Psoas muscle (tissue), 8 donors: ENCODE data around the gene TRIM66. TPM values are rescaled to one million over a fixed set of nuclear protein-coding genes. Genes with fewer than 3 reads are reported as not detected.

ENCODE experiments used
- ATAC-seq, 4 donors: fragments of 200-7000 bp; cut with Tn5 transposase; one replicate each; pipeline ENCODE4 v1.9.1; 2020; ENCODE audit warnings: moderate library complexity in 3 of 4, mild to moderate bottlenecking in 2 of 4
- DNase-seq, 2 donors: peaks; one replicate each; pipeline ENCODE4 v3.0.0-alpha.2; 2020
- H3K27ac ChIP-seq: fragments of 200-600 bp; one replicate; pipeline ENCODE4 v1.8.0; 2022
- H3K27me3 ChIP-seq, 3 donors: fragments of 200-600 bp in 1 of 3; one replicate each; pipeline versions ENCODE4 v1.6.1 to v1.8.0; 2013 to 2022; ENCODE audit warnings: low read length in 2 of 3, mild to moderate bottlenecking in 2 of 3, moderate library complexity in 1 of 3; ENCODE audit not compliant: insufficient read depth in 3 of 3
- H3K36me3 ChIP-seq, 2 donors: fragments of 200-600 bp in 1 of 2; one replicate each; pipeline versions ENCODE4 v1.6.1 to v1.8.0; 2013 to 2022; ENCODE audit warnings: low read depth in 1 of 2, mild to moderate bottlenecking in 1 of 2, moderate library complexity in 1 of 2; ENCODE audit not compliant: insufficient read depth in 1 of 2
- H3K4me1 ChIP-seq: fragments of 200-600 bp; one replicate; pipeline ENCODE4 v1.8.0; 2022
- H3K4me3 ChIP-seq: fragments of 200-600 bp; one replicate; pipeline ENCODE4 v1.8.0; 2022; ENCODE audit warnings: mild to moderate bottlenecking
- H3K9me3 ChIP-seq: fragments of 200-600 bp; one replicate; pipeline ENCODE4 v1.8.0; 2022
- CTCF ChIP-seq: fragments of 200-600 bp; IDR thresholded peaks from one replicate; pipeline ENCODE4 v1.8.0; 2022; ENCODE audit warnings: antibody characterized with exemption
- WGBS, 3 donors: extraction: QIAGEN DNeasy Blood & Tissue Kit; methylation state at CpG; one replicate each; pipeline versions ENCODE4 v1.1.6 to v1.1.7; 2013; 5-methylcytosine and 5-hydroxymethylcytosine counted together
- intact Hi-C, 2 donors: fragments of 100-400 bp; cut with DNase I; formaldehyde crosslinking; loops; one replicate each; pipeline versions ENCODE4 v1.11.0 to v1.14.2; 2022
- long read RNA-seq, 2 donors: library from polyadenylated mRNA; unstranded; transcript quantifications; one replicate each; pipeline ENCODE4 v2.0.0, GENCODE V29; 2021
- polyA plus RNA-seq, 3 donors: library from polyadenylated mRNA; stranded (reverse); fragments of 200-250 nt; gene quantifications; one replicate each; pipeline ENCODE4 v1.2.3, GENCODE V29; 2013
- total RNA-seq, 4 donors: library from RNA; stranded (reverse); fragmentation: NEBNext Ultra II Directional in 2 of 4; extraction: Animal tissue kit (Norgen Biotek cat#: 25700) in 2 of 4; gene quantifications; one replicate each; pipeline versions ENCODE4 v1.2.1 to v1.2.4, GENCODE V29; 2021 to 2023
- donor health status: healthy with polysubstance abuse.
- donor health status: DM: no; HTN: no; CAD: no; lungs with moderate emphysema.
- donor health status: Bipolar disorder and iron deficiency.
- donor health status: healthy.
- donor health status: DM: yes; HTN: yes; CAD: no.
- donor health status: DM: no; HTN: no; CAD: no.
- donor health status: DM: no; HTN: no; CAD: no.
- donor health status: DM: yes; HTN: yes; CAD: no.

Gene TRIM66, protein sequence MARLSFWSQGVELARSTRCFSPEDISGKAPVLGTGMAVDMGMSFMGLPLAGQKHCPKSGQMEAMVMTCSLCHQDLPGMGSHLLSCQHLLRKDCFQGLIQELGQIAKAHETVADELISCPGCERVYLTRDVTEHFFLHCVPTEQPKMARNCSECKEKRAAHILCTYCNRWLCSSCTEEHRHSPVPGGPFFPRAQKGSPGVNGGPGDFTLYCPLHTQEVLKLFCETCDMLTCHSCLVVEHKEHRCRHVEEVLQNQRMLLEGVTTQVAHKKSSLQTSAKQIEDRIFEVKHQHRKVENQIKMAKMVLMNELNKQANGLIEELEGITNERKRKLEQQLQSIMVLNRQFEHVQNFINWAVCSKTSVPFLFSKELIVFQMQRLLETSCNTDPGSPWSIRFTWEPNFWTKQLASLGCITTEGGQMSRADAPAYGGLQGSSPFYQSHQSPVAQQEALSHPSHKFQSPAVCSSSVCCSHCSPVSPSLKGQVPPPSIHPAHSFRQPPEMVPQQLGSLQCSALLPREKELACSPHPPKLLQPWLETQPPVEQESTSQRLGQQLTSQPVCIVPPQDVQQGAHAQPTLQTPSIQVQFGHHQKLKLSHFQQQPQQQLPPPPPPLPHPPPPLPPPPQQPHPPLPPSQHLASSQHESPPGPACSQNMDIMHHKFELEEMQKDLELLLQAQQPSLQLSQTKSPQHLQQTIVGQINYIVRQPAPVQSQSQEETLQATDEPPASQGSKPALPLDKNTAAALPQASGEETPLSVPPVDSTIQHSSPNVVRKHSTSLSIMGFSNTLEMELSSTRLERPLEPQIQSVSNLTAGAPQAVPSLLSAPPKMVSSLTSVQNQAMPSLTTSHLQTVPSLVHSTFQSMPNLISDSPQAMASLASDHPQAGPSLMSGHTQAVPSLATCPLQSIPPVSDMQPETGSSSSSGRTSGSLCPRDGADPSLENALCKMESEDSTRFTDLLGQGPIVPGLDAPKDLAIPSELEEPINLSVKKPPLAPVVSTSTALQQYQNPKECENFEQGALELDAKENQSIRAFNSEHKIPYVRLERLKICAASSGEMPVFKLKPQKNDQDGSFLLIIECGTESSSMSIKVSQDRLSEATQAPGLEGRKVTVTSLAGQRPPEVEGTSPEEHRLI (N-terminal part only)
- 1 to 10 TPM; 2.0 to 3.9 (median 3.5) TPM for total RNA-seq
- polyA plus RNA-seq = 1 to 10 TPM in 1 of 3 donors, under 1 TPM in 2; 0.46 to 1.4 (median 0.69) TPM
- long read RNA-seq, donor 1 = 0 reads
- long read RNA-seq, donor 2, partial matches to known transcripts = 0 of 3 reads
- long read RNA-seq, donor 2, other reads (novel, unspliced or antisense) = 3 of 3 reads

GRCh38 chr11:8682303-8683114 lies at the start of gene TRIM66, which contains the start of gene RPL27A:
Gene TRIM66 (minus strand): TSS chr11:8682665. CDS start chr11:8672274, 10,391 bp downstream.
Gene RPL27A (plus strand): TSS chr11:8682792. CDS start chr11:8682814, 22 bp downstream.
- Histone ChIP-seq H3K27ac (peak within 1 kb of the TSS; percentile 93), H3K27me3 (no peaks in the 10 kb centered on the region), H3K9me3 (no peaks in the 10 kb centered on the region), H3K4me1 (peaks cover 23% of the 10 kb centered on the region), H3K36me3 (peaks cover 18 to 52% of the 10 kb centered on the region in 2 donors), H3K4me3 (peak within 1 kb of the TSS; percentile 96)
- intact Hi-C loops = loop anchor here (2.0 to 5.0 kb wide), 2 partner anchors 130 to 282 kb away; partner anchors contain the start of gene TMEM9B (in 1 of the 2)
- peak; percentile 96 to 99 (median 98) for ATAC-seq
- 0 to 1% (median 0%) methylated on average over 63 to 67 of the region's 67 CpGs for WGBS, 3 donors
- peak; percentile 99 to 100 for DNase-seq
- no peak for TF ChIP-seq CTCF

GRCh38 chr11:8731647-8732323 lies 49.3 kb upstream of the TRIM66 start:
- Histone ChIP-seq H3K27me3 (no peaks in the 10 kb centered on the region), H3K36me3 (no peaks in the 10 kb centered on the region), H3K27ac (peak overlapping the region; percentile 77), H3K4me1 (peaks cover 25% of the 10 kb centered on the region), H3K9me3 (no peaks in the 10 kb centered on the region), H3K4me3 (no peak overlapping the region)
- intact Hi-C loops = loop anchor here (1.0 to 5.0 kb wide), 2 partner anchors 25 to 36 kb away; no protein-coding TSS in a partner anchor
- DNase-seq (no peak), ATAC-seq (no peak)
- 65 to 84% (median 66%) methylated on average over 3 of the region's 3 CpGs for WGBS, 3 donors
- no peak for TF ChIP-seq CTCF

DNA sequence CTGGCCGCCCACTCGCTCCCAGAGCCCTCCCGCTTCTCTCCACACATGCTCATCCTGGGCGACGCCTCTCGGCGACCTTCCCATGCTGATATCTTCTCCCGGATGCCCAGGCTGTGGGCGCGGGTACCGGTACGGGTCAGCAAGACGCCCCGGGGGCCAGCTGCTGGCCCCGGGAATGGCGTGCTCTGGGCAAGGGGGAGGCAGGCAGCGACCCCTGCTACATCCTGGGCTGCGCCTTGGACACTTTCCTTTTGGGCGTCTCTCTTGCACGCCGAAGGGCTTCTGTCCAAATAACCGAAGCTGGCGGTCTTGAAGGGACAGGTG lies 48.2 kb upstream of the TRIM66 start:
- Histone ChIP-seq H3K9me3 (no peaks in the 10 kb centered on the region), H3K4me1 (peaks cover 25% of the 10 kb centered on the region), H3K27ac (no peak overlapping the region), H3K4me3 (no peak overlapping the region), H3K36me3 (peaks cover 0 to 4% of the 10 kb centered on the region in 2 donors), H3K27me3 (no peaks in the 10 kb centered on the region)
- intact Hi-C loops = loop anchor here in 1 of 2 donors (5.0 kb wide), 1 partner anchor 37 kb away; no protein-coding TSS in a partner anchor
- 94 to 96% (median 95%) methylated on average over 23 of the region's 23 CpGs for WGBS, 3 donors
- DNase-seq (no peak), ATAC-seq (no peak)
- no peak for TF ChIP-seq CTCF
